ENCODE data around the gene KCNAB1. TPM values are rescaled to one million over a fixed set of nuclear protein-coding genes. Genes with fewer than 3 reads are reported as not detected.
"Not testable (repeated sequence)": the region's sequence is repeated elsewhere in the genome, so short reads cannot be mapped to it uniquely, and the experiment has no call there.

The KCNAB1 gene
- total RNA-seq = 1 to 10 TPM in 3 of 4 donors, under 1 TPM in 1; 0.20 to 3.0 (median 1.6) TPM

- intact Hi-C loops (cut with DNase I; ENCODE audit: low total_unique reads) (no loop called here), in situ Hi-C loops (cut with MboI; ENCODE audit: low pct_ligation_motif_present in 1 of 4, low pct_unique_long_range_greater_than_20kb in 1 of 4, low sequenced_read_pairs in 3 of 4) (no loop called here)
- no peak within 1 kb of the TSS for H3K4me3 ChIP-seq
- 33 to 73% methylated on average over 5 to 19 of the region's 19 CpGs for WGBS, 2 donors (ENCODE audit: low coverage in 1 of 2)
- H3K4me1 ChIP-seq = no peaks in the 10 kb centered on the region
- H3K27me3 ChIP-seq = no peaks in the 10 kb centered on the region
- no peak for TF ChIP-seq POLR2A (IDR thresholded peaks at IDR 0.05)
- no peak for TF ChIP-seq POLR2AphosphoS5 (IDR thresholded peaks at IDR 0.05)
- TF ChIP-seq, protein P1, sequence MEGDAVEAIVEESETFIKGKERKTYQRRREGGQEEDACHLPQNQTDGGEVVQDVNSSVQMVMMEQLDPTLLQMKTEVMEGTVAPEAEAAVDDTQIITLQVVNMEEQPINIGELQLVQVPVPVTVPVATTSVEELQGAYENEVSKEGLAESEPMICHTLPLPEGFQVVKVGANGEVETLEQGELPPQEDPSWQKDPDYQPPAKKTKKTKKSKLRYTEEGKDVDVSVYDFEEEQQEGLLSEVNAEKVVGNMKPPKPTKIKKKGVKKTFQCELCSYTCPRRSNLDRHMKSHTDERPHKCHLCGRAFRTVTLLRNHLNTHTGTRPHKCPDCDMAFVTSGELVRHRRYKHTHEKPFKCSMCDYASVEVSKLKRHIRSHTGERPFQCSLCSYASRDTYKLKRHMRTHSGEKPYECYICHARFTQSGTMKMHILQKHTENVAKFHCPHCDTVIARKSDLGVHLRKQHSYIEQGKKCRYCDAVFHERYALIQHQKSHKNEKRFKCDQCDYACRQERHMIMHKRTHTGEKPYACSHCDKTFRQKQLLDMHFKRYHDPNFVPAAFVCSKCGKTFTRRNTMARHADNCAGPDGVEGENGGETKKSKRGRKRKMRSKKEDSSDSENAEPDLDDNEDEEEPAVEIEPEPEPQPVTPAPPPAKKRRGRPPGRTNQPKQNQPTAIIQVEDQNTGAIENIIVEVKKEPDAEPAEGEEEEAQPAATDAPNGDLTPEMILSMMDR (IDR thresholded peaks at IDR 0.05) = no peak
- no peak for TF ChIP-seq EP300 (IDR thresholded peaks at IDR 0.05; ENCODE audit: low read depth)
- H3K27ac ChIP-seq = no peak within 1 kb of the TSS
- no peaks in the 10 kb centered on the region for H3K9me3 ChIP-seq
- H3K36me3 ChIP-seq = no peaks in the 10 kb centered on the region
- DNase-seq = no peak
These were observed at the start of gene KCNAB1 for GRCh38 chr3:156120528-156121251. Gene KCNAB1, plus strand, starts transcription at chr3:156120578.

GRCh38 chr3:156071031-156071430, 49.3 kb upstream of the KCNAB1 start:
- Histone ChIP-seq H3K9me3 (no peaks in the 10 kb centered on the region), H3K27ac (no peak overlapping the region), H3K27me3 (no peaks in the 10 kb centered on the region), H3K36me3 (no peaks in the 10 kb centered on the region), H3K4me1 (no peaks in the 10 kb centered on the region), H3K4me3 (no peak overlapping the region)
- intact Hi-C loops (cut with DNase I; ENCODE audit: low total_unique reads) = no loop called here
- no peak for DNase-seq
- in situ Hi-C loops (cut with MboI; ENCODE audit: low pct_ligation_motif_present in 1 of 4, low pct_unique_long_range_greater_than_20kb in 1 of 4, low sequenced_read_pairs in 3 of 4) = no loop called here
- WGBS, 2 donors (ENCODE audit: low coverage in 1 of 2) = 93 to 100% methylated on average over 1 of the region's 1 CpG
- TF ChIP-seq, protein P1 (IDR thresholded peaks at IDR 0.05) = no peak
- no peak for TF ChIP-seq POLR2A (IDR thresholded peaks at IDR 0.05)
- TF ChIP-seq POLR2AphosphoS5 (IDR thresholded peaks at IDR 0.05) = no peak
- TF ChIP-seq EP300 (IDR thresholded peaks at IDR 0.05; ENCODE audit: low read depth) = no peak

- WGBS, 2 donors (ENCODE audit: low coverage in 1 of 2) = 88 to 92% methylated on average over 1 to 28 of the region's 29 CpGs
- H3K4me3 ChIP-seq; H3K27me3 ChIP-seq; intact Hi-C loops (cut with DNase I; ENCODE audit: low total_unique reads); H3K4me1 ChIP-seq; H3K9me3 ChIP-seq; H3K27ac ChIP-seq; DNase-seq; in situ Hi-C loops (cut with MboI; ENCODE audit: low pct_ligation_motif_present in 1 of 4, low pct_unique_long_range_greater_than_20kb in 1 of 4, low sequenced_read_pairs in 3 of 4); H3K36me3 ChIP-seq: not testable (repeated sequence)
These were observed 47.3 kb upstream of the KCNAB1 start for GRCh38 chr3:156072950-156073657.

DNA sequence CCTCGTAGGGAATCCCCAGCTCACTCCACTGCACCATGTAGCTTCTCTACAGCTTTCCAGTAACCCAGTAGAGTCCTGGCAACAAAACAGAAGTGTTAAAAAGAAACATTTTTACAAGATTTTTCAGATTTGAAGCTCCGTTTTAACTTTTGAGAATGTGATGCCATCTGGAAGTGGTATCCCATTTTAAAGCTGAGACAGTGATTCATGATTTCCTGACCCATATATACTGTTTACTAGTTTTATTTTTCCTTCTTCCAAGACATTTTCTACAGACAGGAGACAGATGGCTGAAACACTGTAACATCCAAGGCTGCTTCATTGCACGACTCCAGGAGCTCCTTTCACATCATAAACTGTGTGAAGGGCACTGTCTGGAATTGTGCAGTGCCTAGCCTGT, 30.3 kb upstream of the KCNAB1 start:
- in situ Hi-C loops (cut with MboI; ENCODE audit: low pct_ligation_motif_present in 1 of 4, low pct_unique_long_range_greater_than_20kb in 1 of 4, low sequenced_read_pairs in 3 of 4) = no loop called here
- Histone ChIP-seq H3K27ac (no peak overlapping the region), H3K36me3 (no peaks in the 10 kb centered on the region), H3K27me3 (no peaks in the 10 kb centered on the region), H3K4me1 (no peaks in the 10 kb centered on the region), H3K4me3 (no peak overlapping the region), H3K9me3 (no peaks in the 10 kb centered on the region)
- TF ChIP-seq EP300 (IDR thresholded peaks at IDR 0.05; ENCODE audit: low read depth) (no peak), POLR2A (IDR thresholded peaks at IDR 0.05) (no peak), POLR2AphosphoS5 (IDR thresholded peaks at IDR 0.05) (no peak)
- TF ChIP-seq, protein P1 (IDR thresholded peaks at IDR 0.05) = no peak
- intact Hi-C loops (cut with DNase I; ENCODE audit: low total_unique reads) = no loop called here
- DNase-seq = no peak
- WGBS, 2 donors (ENCODE audit: low coverage in 1 of 2) = 27 to 68% methylated on average over 2 to 3 of the region's 3 CpGs

Measured in transverse colon (tissue), 4 donors.